IPS DF 6.9 (cell line): Measurements from ENCODE around the gene DEFB114.

Experiments
- DNase-seq: peaks from one replicate; pipeline ENCODE4 v3.0.0-alpha.2; 2013; ENCODE audit warnings: low read depth, low spot score
- H3K27ac ChIP-seq: one replicate; pipeline ENCODE4 v1.5.1; 2013; ENCODE audit warnings: low read length, control low read depth
- H3K27me3 ChIP-seq: 2 replicates; pipeline ENCODE4 v1.6.1; 2013; ENCODE audit warnings: mild to moderate bottlenecking, low read length; ENCODE audit not compliant: control insufficient read depth, insufficient read depth
- H3K36me3 ChIP-seq: 2 replicates; pipeline ENCODE4 v1.6.1; 2013; ENCODE audit warnings: low read length; ENCODE audit not compliant: control insufficient read depth, insufficient read depth
- H3K4me1 ChIP-seq: 2 replicates; pipeline ENCODE4 v1.6.1; 2013; ENCODE audit warnings: low read length; ENCODE audit not compliant: control insufficient read depth, insufficient read depth
- H3K4me3 ChIP-seq: 2 replicates; pipeline ENCODE4 v1.5.1; 2013; ENCODE audit warnings: mild to moderate bottlenecking, low read length
- H3K9me3 ChIP-seq: 2 replicates; pipeline ENCODE4 v1.6.1; 2013; ENCODE audit warnings: low read length, inconsistent platforms; ENCODE audit not compliant: control insufficient read depth, insufficient read depth
- WGBS: extraction: QIAGEN DNeasy Blood & Tissue Kit; methylation state at CpG from one replicate; pipeline ENCODE4 v1.1.7; 2013; ENCODE audit warnings: mixed read lengths, missing lambda C conversion rate; ENCODE audit not compliant: insufficient read length, insufficient coverage; 5-methylcytosine and 5-hydroxymethylcytosine counted together

Gene DEFB114

DNA sequence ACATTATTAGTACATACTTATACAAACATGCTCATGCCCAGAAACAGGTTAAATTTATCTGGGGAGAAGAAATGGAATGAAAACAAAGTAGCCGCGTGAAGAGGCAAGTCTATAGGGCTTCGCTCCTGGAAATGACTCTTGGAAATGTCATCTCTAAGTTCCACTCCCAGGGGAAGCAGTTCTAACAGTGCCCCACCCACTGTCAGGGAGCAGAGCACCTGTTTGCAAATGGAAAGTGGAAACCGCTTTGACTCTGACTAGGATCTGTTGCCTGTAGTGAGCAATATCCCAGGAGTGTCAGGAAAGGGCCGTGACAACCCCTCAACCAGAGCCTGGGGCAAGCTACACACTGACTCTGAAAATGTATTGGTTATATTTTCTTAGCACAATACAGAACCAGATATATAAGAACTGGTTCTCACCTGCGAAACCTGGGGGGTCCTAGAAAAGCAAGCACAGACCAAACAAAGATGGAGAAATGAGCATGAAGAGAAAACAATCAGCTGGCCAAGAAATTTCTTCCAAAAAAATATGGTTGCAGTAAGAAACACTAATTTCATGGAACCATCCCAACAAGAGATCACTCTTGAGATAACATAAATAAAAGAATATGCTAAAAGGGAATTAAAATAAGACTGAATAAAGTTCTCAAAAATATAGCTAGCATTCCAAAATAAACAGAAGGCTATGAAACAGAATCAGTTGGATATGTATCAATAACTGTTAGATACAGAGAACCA, 50.2 kb downstream of the DEFB114 start:
- DNase-seq, result no peak
- H3K27me3 ChIP-seq, result no peaks in the 10 kb centered on the region
- no CpG with 5 or more reads among the region's 6 CpGs for WGBS
- H3K36me3 ChIP-seq, result no peaks in the 10 kb centered on the region
- H3K9me3 ChIP-seq, result no peaks in the 10 kb centered on the region
- no peak overlapping the region for H3K27ac ChIP-seq
- H3K4me1 ChIP-seq, result peaks cover 2% of the 10 kb centered on the region; the same call in 1 of the 2 replicates
- H3K4me3 ChIP-seq, result no peak overlapping the region

- H3K4me3 ChIP-seq, result no peak overlapping the region
- no peaks in the 10 kb centered on the region for H3K36me3 ChIP-seq
- H3K4me1 ChIP-seq, result peaks cover 2% of the 10 kb centered on the region; the same call in 1 of the 2 replicates
- no peaks in the 10 kb centered on the region for H3K27me3 ChIP-seq
- H3K9me3 ChIP-seq, result no peaks in the 10 kb centered on the region
- no peak overlapping the region for H3K27ac ChIP-seq
- WGBS, result no CpG with 5 or more reads among the region's 1 CpG
- DNase-seq, result no peak
These were observed 51.8 kb downstream of the DEFB114 start for GRCh38 chr6:49912196-49912595.

- no CpG with 5 or more reads among the region's 2 CpGs for whole genome bisulfite sequencing
- peaks cover 2% of the 10 kb centered on the region; the same call in 1 of the 2 replicates for H3K4me1 ChIP-seq
- H3K36me3 ChIP-seq, result no peaks in the 10 kb centered on the region
- DNase-seq, result no peak
- no peaks in the 10 kb centered on the region for H3K27me3 ChIP-seq
- no peak overlapping the region for H3K4me3 ChIP-seq
- no peaks in the 10 kb centered on the region for H3K9me3 ChIP-seq
- no peak overlapping the region for H3K27ac ChIP-seq
These were observed 52.7 kb downstream of the DEFB114 start for GRCh38 chr6:49911252-49911651.
